ENCODE measurements around the gene GLRA2.

The GLRA2 gene

GRCh38 chrX:14529290-14529989 lies at the start of gene GLRA2:
Gene GLRA2 (plus strand): TSS chrX:14529536. CDS start chrX:14530058, 522 bp downstream.
- DNase-seq = no peak

DNA sequence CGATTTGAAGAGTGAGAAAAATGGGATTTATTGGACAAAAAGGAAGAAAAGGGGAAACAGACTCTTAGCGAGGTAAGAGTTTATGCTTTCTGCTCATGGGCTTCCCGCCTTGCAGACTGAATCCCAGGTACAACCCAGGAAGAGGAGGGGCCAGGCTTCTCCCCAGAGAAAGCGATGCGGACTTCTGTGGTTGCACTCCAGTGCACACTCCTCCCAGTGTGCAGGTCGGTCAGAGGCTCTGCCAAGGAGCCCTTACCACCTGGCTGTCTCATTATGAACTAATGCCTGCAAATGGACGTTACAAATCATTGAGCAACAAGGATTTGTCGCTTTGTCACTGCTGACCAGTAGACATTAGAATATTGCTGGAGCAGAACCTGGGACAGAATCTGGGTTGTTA lies 39.9 kb upstream of the GLRA2 start:
- no peak for DNase-seq

- DNase-seq = no peak
Measured at GRCh38 chrX:14491689-14492088, 37.6 kb upstream of the GLRA2 start.

DNA sequence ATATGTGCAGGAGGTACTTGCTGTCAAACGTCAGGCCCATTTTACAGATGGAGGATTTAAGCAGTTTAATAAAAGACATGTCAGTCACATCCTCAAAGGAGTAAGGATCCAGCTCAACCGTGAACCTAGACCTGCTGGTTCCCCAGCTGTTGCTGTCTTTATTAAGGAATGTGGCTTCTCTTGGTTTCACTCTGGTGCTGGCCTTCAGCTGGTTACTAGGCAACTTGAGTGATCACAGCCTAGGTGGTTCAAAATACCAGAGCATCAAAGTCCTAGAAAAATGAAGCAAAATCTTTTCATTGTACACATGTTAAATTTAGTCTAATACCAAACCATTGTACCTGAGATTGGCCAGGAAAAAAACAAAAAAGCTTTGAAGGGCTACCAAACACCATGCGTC lies 32.7 kb upstream of the GLRA2 start:
- DNase-seq = no peak

- no peak for DNase-seq
Measured at GRCh38 chrX:14497184-14497666, 32.1 kb upstream of the GLRA2 start.

DNA sequence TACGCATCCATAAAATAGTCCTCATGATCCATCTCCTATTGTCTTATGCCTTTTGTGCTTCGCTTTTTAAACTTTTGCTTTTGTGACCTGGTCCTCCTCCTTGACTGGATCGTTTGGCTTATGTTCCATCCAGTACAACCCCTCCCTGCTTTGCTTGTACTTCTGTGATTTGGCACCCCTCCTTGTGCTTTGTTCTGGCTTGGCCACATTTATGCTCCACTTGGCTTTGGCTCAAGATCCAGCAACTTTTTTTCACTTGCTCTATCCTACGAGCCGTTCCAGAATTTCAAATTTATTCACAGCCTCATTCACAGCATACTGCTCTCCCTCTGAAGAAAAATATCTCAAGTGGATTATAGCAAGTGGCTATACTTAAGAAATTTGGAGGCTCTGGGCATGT lies 28.0 kb upstream of the GLRA2 start:
- no peak for DNase-seq

DNA sequence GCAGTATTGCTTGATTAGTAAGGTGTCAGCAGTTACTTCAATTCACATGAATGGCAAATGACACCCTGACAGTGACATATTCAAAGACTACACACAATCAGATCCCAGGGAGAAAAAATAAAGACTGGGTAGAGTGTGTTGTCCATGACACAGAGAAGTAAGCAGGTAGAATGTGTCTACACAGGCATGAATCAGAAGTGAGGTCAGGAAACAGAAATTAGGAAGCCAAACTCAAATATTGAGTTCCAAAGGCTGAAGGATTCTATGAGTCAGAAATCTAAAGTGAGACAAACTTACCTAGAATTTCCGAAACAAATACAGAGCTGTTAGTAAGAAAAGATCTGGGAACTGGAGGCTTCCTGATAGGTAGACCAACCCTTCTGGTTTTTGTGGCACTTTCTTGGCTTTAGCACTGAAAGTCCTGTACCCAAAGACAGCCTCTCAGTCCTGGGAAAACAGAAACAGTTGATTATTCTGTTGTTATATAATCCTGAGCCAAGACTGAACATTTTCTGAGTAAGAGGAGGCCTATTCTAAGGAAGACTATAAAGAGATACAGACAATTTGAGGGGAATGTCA lies 24.3 kb upstream of the GLRA2 start:
- DNase-seq = no peak

- DNase-seq = no peak
Measured at GRCh38 chrX:14505648-14506047, 23.7 kb upstream of the GLRA2 start.

GRCh38 chrX:14506866-14507265 lies 22.5 kb upstream of the GLRA2 start:
- DNase-seq = no peak

GRCh38 chrX:14508025-14508690 lies 21.2 kb upstream of the GLRA2 start:
- no peak for DNase-seq

GRCh38 chrX:14509325-14510057 lies 19.8 kb upstream of the GLRA2 start:
- no peak for DNase-seq

- peak; percentile 19 for DNase-seq
Measured at GRCh38 chrX:14528629-14529289, 577 bp upstream of the GLRA2 start.

DNA sequence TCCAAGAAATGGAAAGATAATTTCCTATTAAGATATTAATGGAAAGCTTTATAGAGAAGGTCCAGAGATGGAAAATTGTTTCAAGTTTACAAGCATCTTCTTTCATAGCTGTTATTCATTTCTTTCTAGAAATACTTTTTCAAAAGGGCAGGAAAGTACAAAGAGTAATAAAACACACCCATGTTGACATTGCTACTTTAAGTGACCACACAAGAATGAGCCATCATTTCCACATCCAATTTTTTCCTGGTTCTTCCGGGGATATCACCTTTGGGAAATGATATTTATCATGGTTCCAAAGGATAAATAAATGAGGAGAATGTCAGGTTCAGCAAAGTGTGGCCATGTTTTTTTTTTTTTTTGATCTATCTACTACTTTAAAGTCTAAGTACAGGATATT lies 4.5 kb downstream of the GLRA2 start:
- DNase-seq = no peak

GRCh38 chrX:14546190-14546589 lies 16.9 kb downstream of the GLRA2 start:
- no peak for DNase-seq

DNA sequence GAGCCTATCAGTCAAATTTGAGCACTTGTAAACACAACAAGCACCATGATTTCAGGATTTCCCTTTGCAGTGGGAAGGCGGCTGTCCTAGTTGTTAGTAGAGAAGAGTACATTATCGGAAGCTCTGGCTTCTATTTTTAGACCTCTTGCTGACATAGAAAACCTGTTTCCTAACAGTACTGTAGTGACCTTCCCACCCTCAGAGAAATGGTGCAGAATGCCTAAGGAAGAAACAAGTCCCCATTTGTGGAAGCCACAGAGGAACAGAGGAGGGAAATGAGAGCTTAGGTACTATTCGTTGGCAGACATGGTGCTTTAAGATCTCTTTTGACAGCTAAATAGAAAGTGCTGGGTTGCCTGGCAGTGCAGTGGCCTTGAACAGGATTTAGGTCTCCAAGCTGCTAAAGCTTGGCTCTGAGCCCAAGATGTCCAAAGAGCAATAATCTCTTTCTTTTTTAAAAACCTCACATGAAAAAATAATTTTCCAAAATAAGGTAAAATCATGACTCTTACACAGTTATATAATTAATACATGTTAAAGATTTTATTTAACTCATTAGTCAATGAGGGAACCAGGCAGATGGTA lies 24.9 kb downstream of the GLRA2 start:
- no peak for DNase-seq

DNA sequence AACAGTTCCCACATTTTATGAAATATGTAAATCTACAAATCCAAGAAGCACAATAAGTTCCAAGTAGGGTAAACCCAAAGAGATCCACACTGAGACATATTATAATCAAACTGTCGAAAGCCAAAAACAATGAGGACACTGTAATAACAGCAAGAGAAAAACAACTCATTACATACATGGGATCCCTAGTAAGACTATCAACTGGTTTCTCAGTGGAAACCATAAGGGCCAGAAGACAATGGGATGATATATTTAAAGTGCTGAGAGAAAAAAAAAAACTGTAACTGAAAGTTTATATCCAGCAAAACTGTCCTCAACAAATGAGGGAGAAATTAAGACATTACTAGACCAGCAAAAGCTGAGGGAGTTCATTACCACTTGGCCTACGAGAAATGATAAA lies 34.7 kb downstream of the GLRA2 start:
- DNase-seq = no peak

- no peak for DNase-seq
Measured at GRCh38 chrX:14573161-14573560, 43.8 kb downstream of the GLRA2 start.

DNA sequence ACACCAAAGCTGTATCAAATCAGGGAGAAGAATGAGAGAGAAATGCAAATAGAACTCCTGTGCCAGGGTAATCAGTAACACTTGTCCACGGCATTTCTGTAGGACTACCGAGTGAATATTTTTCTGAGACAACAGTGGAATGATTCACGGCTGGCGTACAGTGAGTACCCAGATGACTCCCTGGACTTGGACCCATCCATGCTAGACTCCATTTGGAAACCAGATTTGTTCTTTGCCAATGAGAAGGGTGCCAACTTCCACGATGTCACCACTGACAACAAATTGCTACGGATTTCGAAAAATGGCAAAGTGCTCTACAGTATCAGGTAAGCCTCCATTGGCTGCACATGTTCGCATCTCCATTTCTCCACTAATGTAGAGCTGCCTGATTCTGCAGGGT lies 51.7 kb downstream of the GLRA2 start:
- no peak for DNase-seq

GRCh38 chrX:14584548-14584947 lies 55.2 kb downstream of the GLRA2 start:
- DNase-seq = no peak

DNA sequence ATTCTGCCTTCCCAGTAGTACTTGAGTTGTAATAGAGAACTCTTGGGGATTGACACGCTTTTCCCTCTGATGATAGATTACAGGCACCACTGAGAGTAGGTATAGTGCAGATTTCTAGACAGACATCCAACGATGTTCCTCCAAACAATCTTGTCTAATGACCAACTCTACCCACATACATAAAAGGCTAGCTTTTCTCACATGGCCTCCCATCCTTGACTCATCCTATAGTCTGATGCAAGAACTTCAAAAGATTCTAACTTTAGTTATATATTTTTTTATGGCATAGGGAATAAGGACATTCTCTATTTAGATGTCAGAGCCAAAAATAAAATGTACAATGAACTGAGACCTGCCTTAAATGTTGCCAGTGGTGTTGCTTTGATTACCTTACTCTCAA lies 60.9 kb downstream of the GLRA2 start:
- no peak for DNase-seq

DNA sequence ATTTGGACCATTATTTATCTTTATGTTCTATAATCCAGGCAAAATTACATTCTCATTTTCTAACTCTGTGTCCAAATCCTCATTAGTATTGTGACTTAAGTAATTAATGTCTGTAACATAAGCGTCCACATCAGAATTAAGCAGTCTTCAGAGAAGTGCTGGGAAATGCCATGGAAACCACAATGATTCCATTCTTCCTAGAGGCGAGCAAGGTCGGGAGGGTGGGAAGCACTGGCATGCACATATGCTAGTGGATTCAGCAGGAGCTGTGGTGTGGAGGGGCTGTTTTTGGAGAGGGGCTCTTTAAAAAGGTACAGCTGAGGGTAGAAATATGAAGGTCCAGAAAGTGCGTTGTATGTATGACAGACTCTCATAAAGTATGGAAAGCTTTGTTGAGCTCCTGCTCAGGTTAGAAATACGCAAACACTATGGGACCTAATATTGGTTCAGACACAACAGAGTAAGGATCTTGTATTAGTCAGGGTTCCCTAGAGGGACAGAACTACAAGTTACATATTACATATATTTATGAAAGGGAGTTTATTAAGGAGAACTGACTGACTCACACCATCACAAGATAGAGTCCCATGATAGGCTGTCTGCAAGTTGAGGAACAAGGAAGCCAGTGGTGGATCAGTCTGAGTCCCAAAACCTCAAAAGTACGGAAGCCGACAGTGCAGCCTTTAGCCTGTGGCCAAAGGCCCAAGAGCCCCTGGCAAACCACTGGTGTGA lies 61.5 kb downstream of the GLRA2 start:
- no peak for DNase-seq

- DNase-seq = no peak
Measured at GRCh38 chrX:14591976-14592375, 62.6 kb downstream of the GLRA2 start.

Measured in NCI-H774 (cell line).